SU-DHL-6 (cell line): Measurements from ENCODE around the gene E2F7.

Experiments
- H2AFZ ChIP-seq: fragments of 200-600 bp; sonication (generic); 2 replicates; pipeline ENCODE4 v1.6.1; 2014; ENCODE audit warnings: low read depth, mild to moderate bottlenecking, moderate library complexity, mixed read lengths, antibody characterized with exemption, low read length; ENCODE audit not compliant: severe bottlenecking
- H3F3A ChIP-seq: fragments of 200-600 bp; shearing (Covaris generic); 2 replicates; pipeline ENCODE4 v1.6.0; 2016; ENCODE audit warnings: antibody characterized with exemption, mild to moderate bottlenecking; ENCODE audit not compliant: insufficient read depth
- H3K27ac ChIP-seq: fragments of 200-600 bp; sonication (generic); 2 replicates; pipeline ENCODE4 v1.5.1; 2016; ENCODE audit warnings: low read depth, mild to moderate bottlenecking, low read length, moderate library complexity, mixed read lengths
- H3K27me3 ChIP-seq: fragments of 200-600 bp; sonication (generic), shearing (Covaris generic); 2 replicates; pipeline ENCODE4 v1.6.0; 2014; ENCODE audit warnings: mild to moderate bottlenecking, low read length
- H3K36me3 ChIP-seq: fragments of 200-600 bp; sonication (generic); 2 replicates; pipeline ENCODE4 v1.6.1; 2014; ENCODE audit warnings: mild to moderate bottlenecking, low read length, mixed read lengths
- H3K4me2 ChIP-seq: fragments of 300-600, 200-600 bp; shearing (Covaris generic), sonication (generic); 2 replicates; pipeline ENCODE4 v1.6.0; 2014; ENCODE audit warnings: low read length, low read depth, mild to moderate bottlenecking; ENCODE audit not compliant: poor library complexity, severe bottlenecking
- H3K4me3 ChIP-seq: fragments of 200-600 bp; sonication (generic); 2 replicates; pipeline ENCODE4 v1.5.1; 2014; ENCODE audit warnings: antibody characterized with exemption, low read length, mild to moderate bottlenecking, mixed read lengths; ENCODE audit not compliant: insufficient read depth, poor library complexity, severe bottlenecking
- H3K79me2 ChIP-seq: fragments of 200-600 bp; sonication (generic); 2 replicates; pipeline ENCODE4 v1.6.1; 2014; ENCODE audit warnings: mild to moderate bottlenecking, low read length, moderate library complexity; ENCODE audit not compliant: insufficient read depth
- H3K9ac ChIP-seq: fragments of 200-600 bp; sonication (generic); 2 replicates; pipeline ENCODE4 v1.7.0; 2014; ENCODE audit warnings: mild to moderate bottlenecking, low read length
- H3K9me2 ChIP-seq: fragments of 200-600 bp; sonication (generic); replicated peaks from 2 replicates; pipeline ENCODE4 v1.6.1; 2014; ENCODE audit warnings: low read length; ENCODE audit not compliant: insufficient read depth
- H3K9me3 ChIP-seq: fragments of 200-600 bp; sonication (generic); 2 replicates; pipeline ENCODE4 v1.6.1; 2014; ENCODE audit warnings: low read length, mixed read lengths; ENCODE audit not compliant: insufficient read depth
- H4K20me1 ChIP-seq: fragments of 200-600 bp; sonication (generic); 2 replicates; pipeline ENCODE4 v1.6.1; 2014; ENCODE audit warnings: low read depth, mild to moderate bottlenecking, antibody characterized with exemption, low read length, moderate library complexity, mixed read lengths
- CTCF ChIP-seq: fragments of 200-600 bp; sonication (generic); IDR thresholded peaks from one replicate; pipeline ENCODE4 v1.5.1; 2017; ENCODE audit warnings: antibody characterized with exemption, mild to moderate bottlenecking, low read length, moderate library complexity; ENCODE audit not compliant: insufficient read depth, poor library complexity, severe bottlenecking
- EZH2phosphoT487 ChIP-seq: fragments of 200-600 bp; sonication (generic), shearing (Covaris generic); conservative IDR thresholded peaks from 2 replicates; pipeline ENCODE4 v1.6.1; 2018; ENCODE audit warnings: mild to moderate bottlenecking, antibody characterized with exemption, low read length, moderate library complexity, mixed read lengths

The E2F7 gene

DNA sequence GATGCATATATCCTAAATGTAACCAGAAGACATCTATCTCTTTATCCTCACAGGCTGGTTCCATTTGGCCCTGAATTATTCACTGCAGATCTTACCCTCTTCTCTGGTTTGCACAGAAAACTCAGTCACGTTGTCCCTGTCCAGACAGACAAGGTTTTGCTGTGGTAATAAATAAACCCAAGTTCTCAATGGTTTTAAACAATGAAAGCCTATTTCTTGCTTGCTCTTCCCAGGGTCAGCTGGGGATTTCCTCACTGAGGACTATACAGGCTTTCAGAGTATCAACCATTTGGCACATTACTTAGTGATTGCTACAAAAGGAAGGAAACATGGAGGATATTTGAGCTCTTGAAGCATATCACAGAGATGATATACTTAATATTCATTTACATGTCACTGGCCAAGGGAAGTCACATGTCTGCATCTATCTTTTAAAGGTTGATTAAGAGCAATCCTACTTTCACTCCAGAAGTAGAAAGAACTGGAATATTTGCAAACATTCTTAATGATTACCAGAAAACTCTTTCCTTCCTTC is 24.4 kb upstream of the E2F7 start:
- Histone ChIP-seq H3K9me2 (no peaks in the 10 kb centered on the region), H4K20me1 (no peaks in the 10 kb centered on the region), H3F3A (no peaks in the 10 kb centered on the region), H2AFZ (no peak overlapping the region), H3K27me3 (no peaks in the 10 kb centered on the region), H3K9me3 (no peaks in the 10 kb centered on the region), H3K36me3 (no peaks in the 10 kb centered on the region), H3K9ac (no peak overlapping the region), H3K4me2 (no peak overlapping the region), H3K79me2 (no peaks in the 10 kb centered on the region), H3K27ac (no peak overlapping the region), H3K4me3 (no peak overlapping the region)
- TF ChIP-seq CTCF (no peak), EZH2phosphoT487 (no peak)

DNA sequence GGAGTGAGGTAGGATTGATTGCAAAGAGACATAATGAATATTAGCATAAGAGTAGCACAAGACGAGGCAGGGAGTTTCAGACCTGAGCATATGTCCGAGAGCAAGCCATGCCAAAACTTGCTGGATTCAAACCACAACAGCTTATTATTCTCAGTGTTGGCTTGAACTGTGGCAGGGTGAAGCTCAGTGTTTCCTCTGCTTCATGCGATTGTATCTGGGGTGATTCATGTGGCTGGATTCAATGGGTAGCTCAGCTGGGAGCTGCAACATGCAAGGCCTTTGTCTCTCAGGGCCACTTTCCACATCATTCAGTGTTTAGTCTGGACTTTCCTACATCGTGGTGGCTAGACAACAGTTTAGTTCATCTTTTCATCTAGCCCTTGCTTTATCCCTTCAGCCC is 22.1 kb upstream of the E2F7 start:
- H3K9ac ChIP-seq: no peak overlapping the region
- no peaks in the 10 kb centered on the region for H3K9me2 ChIP-seq
- H3K36me3 ChIP-seq: no peaks in the 10 kb centered on the region
- H3K9me3 ChIP-seq: no peaks in the 10 kb centered on the region
- H2AFZ ChIP-seq: no peak overlapping the region
- no peak overlapping the region for H3K27ac ChIP-seq
- H3K4me3 ChIP-seq: no peak overlapping the region
- H3K4me2 ChIP-seq: no peak overlapping the region
- TF ChIP-seq EZH2phosphoT487: no peak
- no peak for TF ChIP-seq CTCF
- no peaks in the 10 kb centered on the region for H3F3A ChIP-seq
- H3K79me2 ChIP-seq: no peaks in the 10 kb centered on the region
- no peaks in the 10 kb centered on the region for H4K20me1 ChIP-seq
- H3K27me3 ChIP-seq: no peaks in the 10 kb centered on the region

DNA sequence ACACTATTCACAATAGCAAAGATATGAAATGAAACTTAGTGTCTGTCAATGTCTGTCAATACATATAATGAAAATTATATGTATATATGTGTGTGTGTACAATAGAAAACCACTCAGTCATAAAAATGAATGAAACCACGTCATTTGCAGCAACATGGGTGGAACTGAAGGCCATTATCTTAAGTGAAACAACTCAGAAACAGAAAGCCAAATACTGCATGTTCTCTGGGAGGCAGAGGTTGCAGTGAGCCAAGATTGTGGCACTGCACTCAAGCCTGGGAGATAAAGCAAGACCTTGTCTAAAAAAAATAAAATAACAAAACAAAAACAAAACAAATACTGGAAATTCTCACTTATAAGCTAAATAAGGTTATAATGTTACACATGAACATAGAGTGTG is 16.7 kb upstream of the E2F7 start:
- Histone ChIP-seq H2AFZ (no peak overlapping the region), H4K20me1 (no peaks in the 10 kb centered on the region)
- TF ChIP-seq CTCF (no peak), EZH2phosphoT487 (no peak)

More for the DNA sequence above, 16.7 kb upstream of the E2F7 start:
- Histone ChIP-seq H3K9me3 (no peaks in the 10 kb centered on the region), H3K4me3 (no peak overlapping the region), H3K9me2 (no peaks in the 10 kb centered on the region), H3K27ac (no peak overlapping the region), H3K79me2 (no peaks in the 10 kb centered on the region), H3K36me3 (no peaks in the 10 kb centered on the region), H3K27me3 (no peaks in the 10 kb centered on the region), H3K9ac (no peak overlapping the region), H3K4me2 (no peak overlapping the region), H3F3A (no peaks in the 10 kb centered on the region)
